ENCODE data around the gene INCENP.

DNA sequence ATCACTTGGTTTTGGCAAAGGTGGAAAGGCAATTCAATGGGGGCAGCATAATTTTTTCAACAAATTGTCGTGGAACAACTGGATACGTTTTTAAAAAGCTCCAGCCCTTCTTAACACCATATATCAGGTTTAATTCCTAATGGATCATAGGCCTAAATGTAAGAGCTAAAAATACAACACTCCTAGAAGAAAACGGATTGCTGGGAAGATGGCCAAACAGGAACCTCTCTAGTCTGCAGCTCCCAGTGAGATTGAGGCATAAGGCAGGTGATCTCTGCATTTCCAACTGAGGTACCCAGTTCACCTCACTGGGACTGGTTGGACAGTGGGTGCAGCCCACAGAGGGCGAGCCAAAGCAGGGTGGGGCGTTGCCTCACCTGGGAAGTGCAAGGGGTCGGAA, 33.8 kb downstream of the INCENP start:
- TF ChIP-seq, protein P1, sequence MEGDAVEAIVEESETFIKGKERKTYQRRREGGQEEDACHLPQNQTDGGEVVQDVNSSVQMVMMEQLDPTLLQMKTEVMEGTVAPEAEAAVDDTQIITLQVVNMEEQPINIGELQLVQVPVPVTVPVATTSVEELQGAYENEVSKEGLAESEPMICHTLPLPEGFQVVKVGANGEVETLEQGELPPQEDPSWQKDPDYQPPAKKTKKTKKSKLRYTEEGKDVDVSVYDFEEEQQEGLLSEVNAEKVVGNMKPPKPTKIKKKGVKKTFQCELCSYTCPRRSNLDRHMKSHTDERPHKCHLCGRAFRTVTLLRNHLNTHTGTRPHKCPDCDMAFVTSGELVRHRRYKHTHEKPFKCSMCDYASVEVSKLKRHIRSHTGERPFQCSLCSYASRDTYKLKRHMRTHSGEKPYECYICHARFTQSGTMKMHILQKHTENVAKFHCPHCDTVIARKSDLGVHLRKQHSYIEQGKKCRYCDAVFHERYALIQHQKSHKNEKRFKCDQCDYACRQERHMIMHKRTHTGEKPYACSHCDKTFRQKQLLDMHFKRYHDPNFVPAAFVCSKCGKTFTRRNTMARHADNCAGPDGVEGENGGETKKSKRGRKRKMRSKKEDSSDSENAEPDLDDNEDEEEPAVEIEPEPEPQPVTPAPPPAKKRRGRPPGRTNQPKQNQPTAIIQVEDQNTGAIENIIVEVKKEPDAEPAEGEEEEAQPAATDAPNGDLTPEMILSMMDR (optimal IDR thresholded peaks at IDR 0.05 in 1 of 3, IDR thresholded peaks at IDR 0.05 in 1 of 3, conservative IDR thresholded peaks at IDR 0.05 in 1 of 3; ENCODE audit: extremely low read depth in 1 of 3, insufficient read depth in 2 of 3, low read length in 3 of 3) = no peak
- no peak for TF ChIP-seq EZH2 (IDR thresholded peaks at IDR 0.05; ENCODE audit: low read length)

Measured in keratinocyte (primary cell).